OCI-LY3 (cell line): ENCODE data around the gene MKX.

Source experiments
- H2AFZ ChIP-seq: fragments of 200-600, 300-600 bp; shearing (Covaris generic); 2 replicates; pipeline ENCODE4 v1.6.0; 2014; ENCODE audit warnings: antibody characterized with exemption, low read depth, low read length
- H3K27ac ChIP-seq: fragments of 200-600, 300-600 bp; sonication (generic); 2 replicates; pipeline ENCODE4 v1.5.1; 2014; ENCODE audit warnings: mild to moderate bottlenecking, low read length, moderate library complexity, mixed read lengths
- H3K27me3 ChIP-seq: fragments of 200-600, 300-600 bp; sonication (generic); 2 replicates; pipeline ENCODE4 v1.6.1; 2014; ENCODE audit warnings: low read depth, low read length, mixed read lengths
- H3K36me3 ChIP-seq: fragments of 200-600, 300-600 bp; sonication (generic); replicated peaks from 2 replicates; pipeline ENCODE3; 2014; ENCODE audit warnings: low read depth, low read length, mixed read lengths
- H3K4me1 ChIP-seq: fragments of 300-600, 200-600 bp; sonication (generic); 2 replicates; pipeline ENCODE4 v1.6.1; 2014; ENCODE audit warnings: low read length, mixed read lengths
- H3K4me2 ChIP-seq: fragments of 200-600, 300-600 bp; sonication (generic); 2 replicates; pipeline ENCODE4 v1.6.1; 2014; ENCODE audit warnings: low read length, mixed read lengths
- H3K4me3 ChIP-seq: fragments of 300-600, 200-600 bp; sonication (generic); 2 replicates; pipeline ENCODE4 v1.5.1; 2014; ENCODE audit warnings: antibody characterized with exemption, mild to moderate bottlenecking, low read length, moderate library complexity
- H3K79me2 ChIP-seq: fragments of 300-600, 200-600 bp; shearing (Covaris generic); 2 replicates; pipeline ENCODE4 v1.6.1; 2014; ENCODE audit warnings: mild to moderate bottlenecking, low read length, mixed read lengths
- H3K9ac ChIP-seq: fragments of 300-600, 200-600 bp; shearing (Covaris generic); 2 replicates; pipeline ENCODE4 v1.6.0; 2014; ENCODE audit warnings: mild to moderate bottlenecking, low read length, moderate library complexity
- H3K9me3 ChIP-seq: fragments of 200-600, 300-600 bp; shearing (Covaris generic); 2 replicates; pipeline ENCODE4 v1.6.1; 2014; ENCODE audit warnings: low read length, mixed read lengths; ENCODE audit not compliant: insufficient read depth
- H4K20me1 ChIP-seq: fragments of 200-600, 300-600 bp; sonication (generic); 2 replicates; pipeline ENCODE4 v1.6.1; 2016; ENCODE audit warnings: low read length, mixed read lengths; ENCODE audit not compliant: insufficient read depth
- CTCF ChIP-seq: fragments of 200-600, 300-600 bp; sonication (generic); IDR thresholded peaks from 2 replicates; pipeline ENCODE4 v1.5.1; 2014; ENCODE audit warnings: antibody characterized with exemption, low read length, low read depth
- EZH2phosphoT487 ChIP-seq: fragments of 200-600 bp; shearing (Covaris generic); IDR thresholded peaks from 2 replicates; pipeline ENCODE4 v1.6.1; 2018; ENCODE audit warnings: antibody characterized with exemption, mixed run types, low read depth

Gene MKX

GRCh38 chr10:27624941-27625340, 120.7 kb downstream of the MKX start:
- no peak overlapping the region for H3K4me3 ChIP-seq
- H4K20me1 ChIP-seq, result no peaks in the 10 kb centered on the region
- H3K27me3 ChIP-seq, result no peaks in the 10 kb centered on the region
- no peak overlapping the region for H3K9ac ChIP-seq
- H3K4me1 ChIP-seq, result no peaks in the 10 kb centered on the region
- H3K9me3 ChIP-seq, result no peaks in the 10 kb centered on the region
- no peak overlapping the region for H3K4me2 ChIP-seq
- H2AFZ ChIP-seq, result no peak overlapping the region
- no peaks in the 10 kb centered on the region for H3K36me3 ChIP-seq
- TF ChIP-seq EZH2phosphoT487, result no peak
- no peak for TF ChIP-seq CTCF
- no peak overlapping the region for H3K27ac ChIP-seq
- no peaks in the 10 kb centered on the region for H3K79me2 ChIP-seq
